Nasal cavity respiratory epithelium epithelial cell of viscerocranial mucosa (primary cell): Measurements from ENCODE around the gene ORC3. TPM values are rescaled to one million over a fixed set of nuclear protein-coding genes. Genes with fewer than 3 reads are reported as not detected.

Experiments
- total RNA-seq: library from RNA; depleted of rRNA; stranded (reverse); fragments of >200 nt; gene quantifications from 2 replicates; pipeline ENCODE4 v1.2.3, GENCODE V29; 2014

Gene ORC3
- total RNA-seq = 18.8 and 19.7 TPM in 2 replicates

DNA sequence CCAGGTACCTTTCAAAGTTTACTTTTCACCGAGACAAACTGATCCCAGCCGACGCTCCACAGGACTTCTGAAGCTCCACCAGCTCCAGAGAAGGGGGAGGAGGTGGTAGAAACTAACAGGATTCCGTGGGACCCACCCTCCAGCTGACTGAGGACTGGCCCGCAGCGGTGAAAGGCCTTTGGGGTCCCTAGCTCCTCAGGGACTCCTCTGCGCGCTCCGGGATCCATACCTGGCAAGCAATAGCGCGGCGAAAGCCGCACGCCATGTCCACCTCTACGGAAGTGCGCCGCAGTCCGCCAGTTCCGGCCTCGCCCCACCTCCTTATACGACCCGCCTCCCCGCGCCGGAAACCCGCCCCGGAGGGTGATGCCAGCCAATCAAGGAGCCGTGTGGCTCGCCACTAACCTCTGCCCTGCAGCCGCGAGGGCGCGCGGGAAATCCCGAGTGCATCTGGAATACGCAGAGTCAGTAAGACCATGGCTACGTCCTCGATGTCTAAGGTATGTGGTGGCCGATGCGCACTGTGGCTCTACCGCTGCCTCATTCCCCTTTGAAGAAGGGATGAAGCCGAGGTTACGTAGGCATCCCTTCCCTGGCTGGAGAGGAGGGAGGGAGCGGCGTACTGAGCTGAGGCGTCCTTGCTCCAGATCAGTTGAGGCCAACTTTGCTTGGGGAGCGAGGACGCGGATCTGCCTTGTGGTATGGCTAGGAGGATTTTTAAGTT is at the start of gene ORC3, which contains the start of gene RARS2:
Gene ORC3 (plus strand): TSS at position 443 of the 724 bp plus-strand sequence. CDS start 34 bp downstream, at position 477.
Gene RARS2 (minus strand): TSS at position 295 of the 724 bp plus-strand sequence. CDS start 30 bp downstream, at position 265.

GRCh38 chr6:87701676-87702588 is 112.0 kb downstream of the ORC3 start, which contains the start of gene AKIRIN2:
TSS of gene AKIRIN2 (minus strand) at chr6:87702233. CDS start at chr6:87701684, 549 bp downstream.

Other genes starting within 250 kb of the ORC3 start
- gene C6orf163, start 245.3 kb upstream of the ORC3 start, total RNA-seq = 0.68 and 3.2 TPM in 2 replicates
- under 0.01 TPM in 1 of 2 replicates, not detected in the other for gene CFAP206, start 182.2 kb upstream of the ORC3 start, total RNA-seq
- gene SLC35A1, start 117.2 kb upstream of the ORC3 start, total RNA-seq = 13.0 and 14.0 TPM in 2 replicates
- gene RARS2, start 148 bp upstream of the ORC3 start, total RNA-seq = 32.1 and 32.3 TPM in 2 replicates
- gene AKIRIN2, start 112.1 kb downstream of the ORC3 start, total RNA-seq = 41.7 and 63.4 TPM in 2 replicates